Fibroblast of skin of left quadriceps (primary cell): ENCODE data around the gene ESYT2.

ENCODE experiments used
- DNase-seq, 2 experiments: peaks; one replicate each; pipeline ENCODE4 v3.0.0-alpha.2; 2013; ENCODE audit warnings: low read depth in 2 of 2

ESYT2 gene

GRCh38 chr7:158803367-158803969, 25.8 kb downstream of the ESYT2 start:
- no peak for DNase-seq

- DNase-seq, result peak in 1 of 2 experiments; percentile 40
These were observed 26.6 kb downstream of the ESYT2 start for GRCh38 chr7:158802535-158803366.

- no peak for DNase-seq
These were observed 30.6 kb downstream of the ESYT2 start for GRCh38 chr7:158798741-158799140.

- no peak for DNase-seq
These were observed 32.6 kb downstream of the ESYT2 start for GRCh38 chr7:158796667-158797066.

GRCh38 chr7:158795272-158795671, 34.0 kb downstream of the ESYT2 start:
- DNase-seq, result no peak

- no peak for DNase-seq
These were observed 38.2 kb downstream of the ESYT2 start for GRCh38 chr7:158791107-158791506.

GRCh38 chr7:158789842-158790241, 39.5 kb downstream of the ESYT2 start:
- no peak for DNase-seq

GRCh38 chr7:158786898-158787297, 42.4 kb downstream of the ESYT2 start:
- DNase-seq, result no peak

GRCh38 chr7:158784270-158784669, 45.0 kb downstream of the ESYT2 start:
- no peak for DNase-seq

GRCh38 chr7:158783595-158783994, 45.7 kb downstream of the ESYT2 start:
- no peak for DNase-seq

GRCh38 chr7:158782761-158783401, 46.4 kb downstream of the ESYT2 start:
- DNase-seq, result no peak

- no peak for DNase-seq
These were observed 47.2 kb downstream of the ESYT2 start for GRCh38 chr7:158781974-158782664.

GRCh38 chr7:158781217-158781973, 47.9 kb downstream of the ESYT2 start:
- no peak for DNase-seq

GRCh38 chr7:158779061-158780000, 50.0 kb downstream of the ESYT2 start:
- no peak for DNase-seq

- peak; percentile 42 to 51 for DNase-seq
These were observed 50.8 kb downstream of the ESYT2 start for GRCh38 chr7:158778471-158778870.

GRCh38 chr7:158777793-158778192, 51.5 kb downstream of the ESYT2 start:
- no peak for DNase-seq

- DNase-seq, result no peak
These were observed 52.8 kb downstream of the ESYT2 start for GRCh38 chr7:158776474-158776873.

- DNase-seq, result peak in 1 of 2 experiments; percentile 3
These were observed 54.4 kb downstream of the ESYT2 start for GRCh38 chr7:158774952-158775351.

GRCh38 chr7:158772916-158773315, 56.4 kb downstream of the ESYT2 start:
- no peak for DNase-seq

- DNase-seq, result no peak
These were observed 58.0 kb downstream of the ESYT2 start for GRCh38 chr7:158771213-158771834.
